ENCODE data around the gene ALDH3B2. TPM values are rescaled to one million over a fixed set of nuclear protein-coding genes. Genes with fewer than 3 reads are reported as not detected.
A peak's percentile ranks its signal among the peaks of the same experiment; 100 is the strongest.

ALDH3B2 gene
- total RNA-seq, 1 donor from 2014 or later: 4.8 TPM

GRCh38 chr11:67617243-67617953 is 57.0 kb downstream of the ALDH3B2 start:
- H3K27ac Mint-ChIP-seq: peak overlapping the region; percentile 57
- peaks cover 31% of the 10 kb centered on the region for H3K4me1 Mint-ChIP-seq (ENCODE audit: unreplicated experiment)
- H3K27me3 Mint-ChIP-seq: peaks cover 32% of the 10 kb centered on the region
- peak overlapping the region; percentile 38 for H3K4me3 Mint-ChIP-seq
- peaks cover 5% of the 10 kb centered on the region for H3K9me3 Mint-ChIP-seq
- DNase-seq (ENCODE audit: extremely low spot score, unreplicated experiment): no peak
- TF ChIP-seq CTCF (conservative IDR thresholded peaks at IDR 0.05): no peak
- no peaks in the 10 kb centered on the region for H3K36me3 Mint-ChIP-seq

GRCh38 chr11:67616431-67617242 is 57.8 kb downstream of the ALDH3B2 start:
- H3K27ac Mint-ChIP-seq: peak overlapping the region; percentile 57
- DNase-seq (ENCODE audit: extremely low spot score, unreplicated experiment): no peak
- H3K4me1 Mint-ChIP-seq (ENCODE audit: unreplicated experiment): peaks cover 27% of the 10 kb centered on the region
- TF ChIP-seq CTCF (conservative IDR thresholded peaks at IDR 0.05): no peak
- H3K27me3 Mint-ChIP-seq: peaks cover 28% of the 10 kb centered on the region
- peaks cover 5% of the 10 kb centered on the region for H3K9me3 Mint-ChIP-seq
- no peak overlapping the region for H3K4me3 Mint-ChIP-seq
- H3K36me3 Mint-ChIP-seq: no peaks in the 10 kb centered on the region

GRCh38 chr11:67615728-67616430 is 58.5 kb downstream of the ALDH3B2 start:
- DNase-seq (ENCODE audit: extremely low spot score, unreplicated experiment): no peak
- peaks cover 23% of the 10 kb centered on the region for H3K4me1 Mint-ChIP-seq (ENCODE audit: unreplicated experiment)
- H3K27ac Mint-ChIP-seq: no peak overlapping the region
- peaks cover 20% of the 10 kb centered on the region for H3K27me3 Mint-ChIP-seq
- peaks cover 5% of the 10 kb centered on the region for H3K9me3 Mint-ChIP-seq
- H3K36me3 Mint-ChIP-seq: no peaks in the 10 kb centered on the region
- no peak overlapping the region for H3K4me3 Mint-ChIP-seq
- no peak for TF ChIP-seq CTCF (conservative IDR thresholded peaks at IDR 0.05)

GRCh38 chr11:67614730-67615714 is 59.4 kb downstream of the ALDH3B2 start:
- Mint-ChIP-seq H3K36me3 (no peaks in the 10 kb centered on the region), H3K27ac (no peak overlapping the region), H3K4me1 (ENCODE audit: unreplicated experiment) (peaks cover 17% of the 10 kb centered on the region), H3K9me3 (peaks cover 5% of the 10 kb centered on the region), H3K27me3 (peaks cover 14% of the 10 kb centered on the region), H3K4me3 (peak overlapping the region; percentile 20)
- peak; percentile 70 for DNase-seq (ENCODE audit: extremely low spot score, unreplicated experiment)
- TF ChIP-seq CTCF (conservative IDR thresholded peaks at IDR 0.05): peak; percentile 66
